Large intestine (tissue), 3 donors: Measurements from ENCODE around the gene ALS2CL. TPM values are rescaled to one million over a fixed set of nuclear protein-coding genes. Genes with fewer than 3 reads are reported as not detected.

Source experiments
- DNase-seq, 2 donors: peaks; one replicate each; pipeline versions ENCODE4 v3.0.0 to v3.0.0-alpha.2; 2013
- H3K27ac ChIP-seq: one replicate; pipeline ENCODE4 v1.5.1; 2013; ENCODE audit warnings: low read length
- H3K27me3 ChIP-seq: 2 replicates; pipeline ENCODE4 v1.6.1; 2013; ENCODE audit warnings: low read length; ENCODE audit not compliant: control insufficient read depth, insufficient read depth
- H3K36me3 ChIP-seq: 2 replicates; pipeline ENCODE4 v1.6.1; 2013; ENCODE audit warnings: low read length; ENCODE audit not compliant: control insufficient read depth, insufficient read depth
- H3K4me1 ChIP-seq: one replicate; pipeline ENCODE4 v1.6.1; 2013; ENCODE audit warnings: low read length; ENCODE audit not compliant: control insufficient read depth, insufficient read depth
- H3K4me3 ChIP-seq: one replicate; pipeline ENCODE4 v1.5.1; 2013; ENCODE audit warnings: low read length
- H3K9me3 ChIP-seq: one replicate; pipeline ENCODE4 v1.6.1; 2013; ENCODE audit warnings: mild to moderate bottlenecking, low read depth, low read length, moderate library complexity; ENCODE audit not compliant: control insufficient read depth
- WGBS: methylation state at CpG from one replicate; pipeline ENCODE4 v1.1.5; 2013; ENCODE audit warnings: low lambda C conversion rate; ENCODE audit not compliant: insufficient coverage; 5-methylcytosine and 5-hydroxymethylcytosine counted together
- polyA plus RNA-seq: library from polyadenylated mRNA; unstranded; fragments of 120-200 nt; gene quantifications from one replicate; pipeline ENCODE4 v1.2.1, GENCODE V29; 2013

ALS2CL gene
- polyA plus RNA-seq, 1 donor = 30.8 TPM

DNA sequence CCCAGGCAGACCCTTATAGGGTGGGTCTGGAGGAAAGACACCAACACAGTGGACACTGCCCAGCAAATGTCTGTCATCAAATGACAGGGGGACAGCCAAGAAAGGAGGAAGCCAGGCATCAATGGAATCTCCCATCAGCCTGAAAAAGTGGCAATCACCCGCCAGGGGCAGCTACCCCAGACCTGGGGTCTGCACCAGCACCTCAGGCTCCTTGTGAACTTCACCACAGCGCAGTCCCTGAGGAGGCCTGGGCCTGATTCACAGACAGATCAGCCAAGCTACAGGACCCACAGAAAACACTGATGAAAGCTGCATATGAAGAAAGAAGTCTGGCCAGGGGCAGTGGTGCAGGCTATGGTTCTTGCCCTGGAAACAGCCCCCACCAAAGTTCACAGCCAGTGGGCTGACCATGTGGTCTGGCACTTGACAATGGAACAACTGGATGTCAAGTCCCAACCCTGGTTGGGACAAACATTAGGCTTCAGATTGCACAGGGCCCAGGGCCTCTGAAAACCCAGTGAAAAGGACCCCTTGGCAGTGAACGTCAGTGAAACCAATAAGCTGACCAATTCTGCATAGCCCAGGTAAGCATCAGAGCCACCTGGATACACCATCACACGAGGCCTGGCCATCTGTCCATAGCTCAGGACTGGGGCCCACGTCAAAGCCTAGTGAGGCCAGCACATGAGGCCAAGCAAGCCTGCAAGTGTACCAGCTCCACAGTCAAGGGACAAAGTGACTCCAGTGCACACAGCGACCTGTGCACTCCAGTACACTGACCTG, 29.1 kb downstream of the ALS2CL start:
- Histone ChIP-seq H3K4me3 (no peak overlapping the region), H3K27me3 (no peaks in the 10 kb centered on the region), H3K36me3 (no peaks in the 10 kb centered on the region), H3K9me3 (no peaks in the 10 kb centered on the region), H3K27ac (no peak overlapping the region), H3K4me1 (peaks cover 36% of the 10 kb centered on the region)
- WGBS = no CpG with 5 or more reads among the region's 6 CpGs
- DNase-seq = no peak

DNA sequence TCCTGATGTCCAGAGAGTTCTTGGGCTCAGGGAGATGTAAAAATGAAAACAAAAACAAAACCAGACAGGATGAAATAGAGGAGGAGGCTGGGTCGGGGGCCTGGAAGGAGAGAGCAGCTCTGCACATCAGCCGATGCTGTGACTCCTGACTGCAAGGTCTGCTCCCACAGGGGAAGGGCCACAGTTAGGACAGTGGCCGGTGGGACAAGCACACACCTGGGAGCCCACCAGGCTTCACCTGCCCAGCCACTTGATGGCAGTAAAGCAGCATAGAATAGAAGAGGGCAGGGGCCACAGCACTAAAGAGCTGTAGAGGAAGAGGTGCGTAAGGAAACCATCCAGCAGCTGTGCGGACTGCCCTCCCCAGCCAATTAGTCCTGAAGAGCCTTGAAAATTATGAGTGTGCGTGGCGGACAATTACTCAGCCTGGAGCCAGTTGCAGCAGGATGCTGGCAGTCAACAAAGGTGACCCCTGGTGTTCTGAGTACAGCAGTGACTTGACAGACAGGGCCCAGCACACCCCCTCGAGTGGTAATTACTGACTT, 29.8 kb downstream of the ALS2CL start:
- Histone ChIP-seq H3K36me3 (no peaks in the 10 kb centered on the region), H3K27ac (no peak overlapping the region), H3K4me1 (peaks cover 31% of the 10 kb centered on the region), H3K27me3 (no peaks in the 10 kb centered on the region), H3K4me3 (no peak overlapping the region), H3K9me3 (no peaks in the 10 kb centered on the region)
- peak in 1 of 2 donors; percentile 36 for DNase-seq
- no CpG with 5 or more reads among the region's 8 CpGs for WGBS

DNA sequence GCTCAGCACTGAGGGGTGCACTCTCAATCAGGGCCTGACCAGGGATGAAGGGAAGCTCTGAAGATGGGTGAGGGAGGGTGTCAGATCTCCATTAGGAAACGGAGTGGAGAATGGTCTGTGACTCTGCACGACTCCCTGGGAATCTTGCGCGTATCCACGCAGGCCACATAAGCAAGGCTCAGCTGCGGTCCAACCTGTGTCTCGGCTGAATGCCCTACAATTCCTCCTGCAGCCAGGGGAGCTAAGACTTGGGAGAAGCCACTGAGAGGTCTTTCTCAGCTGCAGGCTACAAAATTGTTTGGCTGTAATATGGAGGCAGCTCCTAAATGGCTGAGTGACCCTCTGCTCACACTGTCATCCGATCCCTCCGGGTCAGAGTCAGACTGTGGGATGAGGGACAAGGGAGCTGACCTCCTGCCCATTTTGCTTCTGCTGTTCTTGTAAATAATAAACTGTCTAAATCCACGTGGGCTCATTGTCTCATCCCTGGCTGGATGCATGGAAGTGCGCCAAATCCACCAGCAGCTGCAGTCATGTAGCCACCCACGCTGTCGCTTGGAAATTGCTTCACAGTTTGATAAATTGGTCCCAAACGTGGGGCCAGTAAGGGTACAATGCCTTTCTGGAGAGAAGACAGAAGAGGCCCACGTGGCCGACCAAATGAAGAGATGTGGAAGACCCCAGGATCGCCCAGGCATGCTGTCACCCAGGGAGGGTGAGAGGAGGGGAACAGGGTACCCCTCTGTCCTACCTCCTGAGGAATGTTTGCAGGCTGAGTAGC, 30.5 kb downstream of the ALS2CL start:
- H3K27ac ChIP-seq = no peak overlapping the region
- no peaks in the 10 kb centered on the region for H3K9me3 ChIP-seq
- no peaks in the 10 kb centered on the region for H3K27me3 ChIP-seq
- no peak overlapping the region for H3K4me3 ChIP-seq
- no peaks in the 10 kb centered on the region for H3K36me3 ChIP-seq
- 53% methylated on average over 3 of the region's 17 CpGs for WGBS
- peaks cover 26% of the 10 kb centered on the region for H3K4me1 ChIP-seq
- no peak for DNase-seq

DNA sequence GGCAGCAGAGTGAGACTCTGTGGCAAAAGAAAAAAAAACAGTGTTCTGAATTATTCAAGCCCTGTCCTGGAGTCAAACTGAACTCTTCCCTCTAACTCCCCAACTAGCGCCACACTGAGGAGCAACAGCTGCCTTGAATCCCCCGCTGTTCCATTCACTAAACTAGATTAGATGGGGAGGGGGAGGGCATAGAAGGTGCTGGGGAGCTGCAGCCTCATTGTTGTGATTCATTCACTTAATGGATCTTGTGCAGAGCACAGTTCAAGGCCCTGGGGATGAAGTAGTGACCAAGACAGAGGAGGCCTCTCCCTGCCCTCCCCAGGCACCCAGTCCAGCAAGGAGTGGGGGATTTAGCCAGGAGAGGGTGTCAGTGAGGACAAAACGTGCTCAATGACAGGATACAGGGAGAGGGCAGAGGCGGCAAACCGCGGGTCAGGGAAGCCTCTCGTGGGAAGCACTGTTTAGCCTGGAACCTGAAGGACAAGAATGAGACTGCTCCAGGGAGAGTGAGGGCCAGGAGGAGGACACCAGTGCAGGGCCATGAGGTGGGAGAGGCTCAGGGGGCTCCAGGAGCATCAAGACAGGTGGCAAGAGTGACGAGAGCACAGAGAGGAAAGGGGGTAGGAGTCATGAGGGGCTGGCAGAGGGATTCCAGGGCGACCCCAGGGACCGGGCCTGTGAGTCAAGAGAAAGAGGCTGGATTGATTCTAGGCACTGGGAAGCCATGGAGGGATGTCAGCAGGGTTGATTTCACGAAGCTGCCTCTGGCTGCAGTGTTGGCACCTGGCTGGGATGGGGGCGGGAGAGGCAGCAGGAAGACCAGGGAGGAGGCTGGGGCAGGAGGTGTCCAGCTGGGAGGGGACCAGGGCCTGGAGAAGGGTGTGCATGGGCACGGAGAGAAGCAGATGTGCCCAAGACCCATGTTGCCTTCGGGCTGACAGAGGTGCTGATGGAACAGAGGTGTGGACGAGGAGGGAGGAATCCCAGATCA, 31.4 kb downstream of the ALS2CL start:
- no peak for DNase-seq

DNA sequence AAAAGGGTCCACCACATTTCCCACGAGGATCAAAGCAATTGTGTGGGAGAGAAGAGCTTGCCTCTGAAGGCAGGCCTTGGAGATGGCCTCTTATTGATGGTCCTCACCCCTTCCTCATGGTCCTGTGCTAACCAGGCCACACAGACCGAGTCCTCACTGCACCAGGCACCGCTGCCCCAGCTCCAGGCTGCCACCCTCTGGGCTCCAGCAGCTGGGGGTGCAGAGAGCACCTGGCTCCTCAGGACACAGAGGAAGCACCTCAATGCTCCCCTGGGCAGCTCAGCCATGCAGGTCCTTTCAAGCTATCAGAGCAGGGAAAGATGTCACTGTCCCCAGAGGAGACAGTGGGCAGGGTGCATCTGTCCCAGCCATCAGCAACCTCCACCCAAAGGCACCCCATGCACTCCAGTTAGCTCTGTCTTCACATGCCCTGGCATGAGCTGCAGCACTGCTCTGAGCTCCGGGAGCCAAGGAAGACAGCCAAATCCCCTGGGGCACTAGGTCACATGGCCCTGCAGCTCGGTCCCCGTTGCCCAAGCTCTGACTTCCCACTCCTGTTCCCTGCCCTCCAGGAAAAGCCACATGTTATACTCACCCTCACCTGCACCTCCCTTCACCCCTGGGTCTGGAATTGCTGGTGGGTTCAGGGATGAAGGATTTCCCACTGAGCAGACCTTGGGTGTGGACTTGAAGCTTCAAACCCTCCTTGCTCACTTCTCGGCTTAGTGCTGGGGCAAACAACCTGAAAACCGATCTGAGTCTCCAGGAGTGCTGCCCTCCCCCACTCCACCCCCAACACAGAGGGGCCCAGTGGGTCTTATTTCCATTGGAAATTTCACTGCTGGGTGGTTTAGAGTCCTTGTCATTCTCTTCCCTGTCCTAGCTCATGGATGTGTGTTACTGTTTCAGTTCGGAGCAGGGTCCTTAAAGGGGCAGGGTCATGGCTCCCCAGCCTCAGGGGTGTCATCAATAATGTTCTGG, 32.6 kb downstream of the ALS2CL start:
- no peak for DNase-seq
- H3K9me3 ChIP-seq = no peaks in the 10 kb centered on the region
- no peak overlapping the region for H3K27ac ChIP-seq
- peaks cover 14% of the 10 kb centered on the region for H3K4me1 ChIP-seq
- H3K27me3 ChIP-seq = no peaks in the 10 kb centered on the region
- no peak overlapping the region for H3K4me3 ChIP-seq
- no peaks in the 10 kb centered on the region for H3K36me3 ChIP-seq
- WGBS = no CpG with 5 or more reads among the region's 9 CpGs

More for the DNA sequence above, 31.4 kb downstream of the ALS2CL start:
- Histone ChIP-seq H3K27ac (no peak overlapping the region), H3K9me3 (no peaks in the 10 kb centered on the region), H3K4me3 (no peak overlapping the region), H3K4me1 (peaks cover 26% of the 10 kb centered on the region), H3K36me3 (no peaks in the 10 kb centered on the region), H3K27me3 (no peaks in the 10 kb centered on the region)
- 80% methylated on average over 1 of the region's 15 CpGs for WGBS

DNA sequence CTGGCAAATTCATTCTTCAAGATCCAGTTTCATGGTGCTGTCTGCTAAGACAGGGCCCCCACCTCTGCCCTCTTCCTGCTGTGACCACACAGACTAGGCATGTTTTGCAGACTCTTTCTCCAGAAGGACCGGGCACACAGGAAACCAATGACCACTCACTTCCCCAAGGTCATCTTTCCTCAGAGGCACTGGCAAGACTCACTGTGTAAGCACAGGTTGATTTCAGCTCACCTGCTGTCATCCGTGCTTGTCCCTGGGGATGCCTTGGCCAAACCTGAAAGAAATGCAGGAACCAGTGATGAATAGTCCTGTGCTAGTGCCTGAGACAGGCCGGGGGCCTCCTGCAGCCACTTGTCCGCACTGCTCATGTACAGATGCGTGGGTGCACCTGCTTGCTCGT, 33.5 kb downstream of the ALS2CL start:
- WGBS = no CpG with 5 or more reads among the region's 6 CpGs
- H3K9me3 ChIP-seq = no peaks in the 10 kb centered on the region
- no peak for DNase-seq
- H3K4me1 ChIP-seq = peaks cover 9% of the 10 kb centered on the region
- H3K4me3 ChIP-seq = no peak overlapping the region
- no peaks in the 10 kb centered on the region for H3K36me3 ChIP-seq
- no peak overlapping the region for H3K27ac ChIP-seq
- no peaks in the 10 kb centered on the region for H3K27me3 ChIP-seq

DNA sequence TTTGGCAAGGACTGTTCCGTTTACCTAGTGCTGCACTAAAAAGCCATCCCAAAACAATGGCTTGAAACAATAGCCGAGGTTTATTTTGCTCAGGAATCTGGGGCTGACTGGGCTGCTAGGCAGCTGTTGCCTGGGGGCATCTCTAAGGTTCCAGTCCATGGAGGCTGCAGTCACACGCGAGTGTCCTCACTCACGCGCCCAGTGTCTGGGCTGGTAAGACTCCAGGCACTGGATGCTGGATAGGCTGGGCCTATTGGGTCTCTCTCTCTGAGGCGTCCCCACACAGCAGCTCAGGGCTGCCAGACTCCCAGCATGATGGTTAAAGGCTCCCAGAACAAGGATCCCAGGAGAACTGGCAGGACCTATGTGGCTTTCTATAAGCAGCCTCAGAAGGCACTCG, 34.2 kb downstream of the ALS2CL start:
- no peaks in the 10 kb centered on the region for H3K9me3 ChIP-seq
- peaks cover 7% of the 10 kb centered on the region for H3K4me1 ChIP-seq
- H3K4me3 ChIP-seq = no peak overlapping the region
- no peak overlapping the region for H3K27ac ChIP-seq
- 67% methylated on average over 1 of the region's 8 CpGs for WGBS
- H3K27me3 ChIP-seq = no peaks in the 10 kb centered on the region
- DNase-seq = no peak
- H3K36me3 ChIP-seq = no peaks in the 10 kb centered on the region

DNA sequence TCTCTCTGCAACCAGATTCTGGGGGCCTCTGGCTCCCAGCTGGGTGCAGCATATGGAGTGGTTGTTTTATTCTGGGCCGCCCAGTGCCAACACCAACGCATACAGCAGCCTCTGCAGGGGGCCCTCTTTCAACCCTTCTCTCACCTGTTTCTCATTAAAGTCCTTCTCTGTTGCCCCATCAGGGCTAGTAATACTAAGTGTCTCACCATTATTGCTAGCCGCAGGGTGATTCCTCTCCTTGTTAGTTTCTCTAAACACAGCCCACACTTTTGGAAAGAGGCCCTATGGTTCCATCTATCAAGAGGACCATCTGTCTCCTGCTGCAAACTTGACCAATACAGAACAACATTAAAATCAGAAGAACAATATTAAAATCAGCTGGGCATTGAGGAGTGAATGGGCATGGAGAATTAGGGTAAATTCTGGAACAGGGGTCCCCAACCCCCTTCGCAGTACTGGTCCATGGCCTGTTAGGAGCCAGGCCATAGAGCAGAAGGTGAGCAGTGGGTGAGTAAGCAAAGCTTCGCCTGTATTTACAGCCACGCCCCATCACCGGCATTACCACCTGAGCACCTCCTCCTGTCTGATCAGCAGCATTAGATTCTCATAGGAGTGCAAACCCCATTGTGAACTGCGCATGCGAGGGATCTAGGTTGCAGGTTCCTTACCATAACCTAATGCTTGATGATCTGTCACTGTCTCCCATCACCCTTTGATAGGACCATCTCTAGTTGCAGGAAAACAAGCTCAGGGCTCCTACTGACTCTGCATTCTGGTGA, 36.5 kb downstream of the ALS2CL start:
- no peak for DNase-seq
- Histone ChIP-seq H3K9me3 (no peaks in the 10 kb centered on the region), H3K27ac (no peak overlapping the region), H3K36me3 (no peaks in the 10 kb centered on the region), H3K4me3 (no peak overlapping the region), H3K27me3 (no peaks in the 10 kb centered on the region), H3K4me1 (no peaks in the 10 kb centered on the region)
- no CpG with 5 or more reads among the region's 9 CpGs for WGBS

DNA sequence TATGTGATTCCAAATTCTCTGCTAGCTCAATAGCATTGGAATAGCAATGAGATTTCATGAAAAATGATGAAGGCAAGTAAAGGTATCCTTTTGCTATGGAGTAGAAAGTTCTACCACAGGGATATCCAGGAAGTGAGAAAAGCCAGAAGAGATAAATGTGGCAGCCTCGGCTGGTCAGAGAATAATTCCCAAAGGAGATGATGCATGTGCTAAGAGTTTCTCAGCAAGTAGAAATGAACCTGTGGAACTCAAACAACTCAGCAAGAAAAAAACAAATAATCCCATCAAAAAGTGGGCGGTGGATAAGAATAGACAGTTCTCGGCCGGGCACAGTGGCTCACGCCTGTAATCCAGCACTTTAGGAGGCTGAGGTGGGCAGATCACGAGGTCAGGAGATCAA, 38.2 kb downstream of the ALS2CL start:
- Histone ChIP-seq H3K9me3 (no peaks in the 10 kb centered on the region), H3K36me3 (no peaks in the 10 kb centered on the region), H3K27me3 (no peaks in the 10 kb centered on the region), H3K4me3 (no peak overlapping the region), H3K27ac (no peak overlapping the region), H3K4me1 (no peaks in the 10 kb centered on the region)
- no CpG with 5 or more reads among the region's 6 CpGs for WGBS
- DNase-seq = no peak
